SK-N-MC (cell line): ENCODE data around the gene MTA2.

Experiments
- EZH2 ChIP-seq: fragments of 200-600 bp; sonication (generic); IDR thresholded peaks from one replicate; pipeline ENCODE4 v1.6.1; 2017; ENCODE audit warnings: antibody characterized with exemption
- POLR2AphosphoS5 ChIP-seq: IDR thresholded peaks from 2 replicates; pipeline ENCODE4 v1.6.1; 2012; ENCODE audit warnings: mild to moderate bottlenecking, low read depth, low read length, borderline replicate concordance

DNA sequence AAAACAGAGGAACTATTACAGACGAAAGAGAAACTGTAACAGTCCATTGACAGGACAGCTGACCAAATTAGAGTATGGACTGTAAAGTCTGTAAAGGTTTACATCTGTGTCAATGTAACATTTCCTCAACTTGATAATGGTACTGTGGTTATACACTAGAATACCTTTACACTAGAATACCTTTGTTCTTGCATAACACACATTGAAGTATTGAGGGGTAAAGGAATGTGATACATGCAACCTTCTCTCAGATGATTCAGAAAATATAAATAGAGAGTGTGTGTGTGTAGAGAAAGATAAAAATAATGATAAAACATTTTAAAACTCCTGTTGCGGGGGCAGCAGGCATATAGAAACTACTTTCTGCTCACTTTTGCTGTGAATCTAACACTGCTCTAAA, 22.4 kb downstream of the MTA2 start:
- TF ChIP-seq EZH2 (no peak), POLR2AphosphoS5 (no peak)
